IMR-90 (cell line): ENCODE results near the gene RUNDC1.

Source experiments
- BHLHE40 ChIP-seq: fragments of 150-350 bp; IDR thresholded peaks from 2 replicates; pipeline ENCODE4 v1.6.1; 2016; ENCODE audit warnings: mild to moderate bottlenecking, low read depth, low read length
- CEBPB ChIP-seq: IDR thresholded peaks from 2 replicates; pipeline ENCODE4 v1.6.1; 2012; ENCODE audit warnings: low read depth, low read length, improper control_type of control experiment
- CHD1 ChIP-seq: IDR thresholded peaks from 2 replicates; pipeline ENCODE4 v1.6.1; 2012; ENCODE audit warnings: low read depth, low read length, improper control_type of control experiment
- MAFK ChIP-seq: IDR thresholded peaks from 2 replicates; pipeline ENCODE4 v1.6.1; 2012; ENCODE audit warnings: low read depth, low read length, improper control_type of control experiment
- MAZ ChIP-seq: IDR thresholded peaks from 2 replicates; pipeline ENCODE4 v1.6.1; 2012; ENCODE audit warnings: low read depth, mild to moderate bottlenecking, low read length, improper control_type of control experiment, moderate library complexity, borderline replicate concordance
- MXI1 ChIP-seq: IDR thresholded peaks from 2 replicates; pipeline ENCODE4 v1.6.1; 2012; ENCODE audit warnings: low read depth, mild to moderate bottlenecking, low read length, moderate library complexity, borderline replicate concordance
- NFE2L2 ChIP-seq: fragments of 150-350 bp; IDR thresholded peaks from 2 replicates; pipeline ENCODE4 v1.6.1; 2016; ENCODE audit warnings: low read depth, mild to moderate bottlenecking, low read length
- POLR2A ChIP-seq: IDR thresholded peaks from 2 replicates; pipeline ENCODE4 v1.6.1; 2012; ENCODE audit warnings: mild to moderate bottlenecking, low read depth, low read length
- RAD21 ChIP-seq: IDR thresholded peaks from 2 replicates; pipeline ENCODE4 v1.6.1; 2012; ENCODE audit warnings: low read length, improper control_type of control experiment
- RCOR1 ChIP-seq: IDR thresholded peaks from 2 replicates; pipeline ENCODE4 v1.6.1; 2012; ENCODE audit warnings: mild to moderate bottlenecking, low read length, improper control_type of control experiment; ENCODE audit not compliant: insufficient replicate concordance
- RFX5 ChIP-seq: IDR thresholded peaks from 2 replicates; pipeline ENCODE4 v1.8.0; 2012; ENCODE audit warnings: low read depth, mild to moderate bottlenecking, low read length, moderate library complexity
- SMC3 ChIP-seq: fragments of 150-350 bp; IDR thresholded peaks from 2 replicates; pipeline ENCODE4 v1.6.1; 2016; ENCODE audit warnings: low read depth, mild to moderate bottlenecking, antibody characterized with exemption, low read length, moderate library complexity
- TF ChIP-seq, protein P1 (sequence below): conservative IDR thresholded peaks from 2 replicates; pipeline ENCODE4 v1.5.1; 2012; ENCODE audit warnings: mild to moderate bottlenecking, low read depth, low read length, improper control_type of control experiment
- TF ChIP-seq, protein P2 (sequence below): fragments of 150-350 bp; IDR thresholded peaks from 2 replicates; pipeline ENCODE4 v1.6.1; 2017; ENCODE audit warnings: mild to moderate bottlenecking, antibody characterized with exemption, low read length, low read depth

DNA sequence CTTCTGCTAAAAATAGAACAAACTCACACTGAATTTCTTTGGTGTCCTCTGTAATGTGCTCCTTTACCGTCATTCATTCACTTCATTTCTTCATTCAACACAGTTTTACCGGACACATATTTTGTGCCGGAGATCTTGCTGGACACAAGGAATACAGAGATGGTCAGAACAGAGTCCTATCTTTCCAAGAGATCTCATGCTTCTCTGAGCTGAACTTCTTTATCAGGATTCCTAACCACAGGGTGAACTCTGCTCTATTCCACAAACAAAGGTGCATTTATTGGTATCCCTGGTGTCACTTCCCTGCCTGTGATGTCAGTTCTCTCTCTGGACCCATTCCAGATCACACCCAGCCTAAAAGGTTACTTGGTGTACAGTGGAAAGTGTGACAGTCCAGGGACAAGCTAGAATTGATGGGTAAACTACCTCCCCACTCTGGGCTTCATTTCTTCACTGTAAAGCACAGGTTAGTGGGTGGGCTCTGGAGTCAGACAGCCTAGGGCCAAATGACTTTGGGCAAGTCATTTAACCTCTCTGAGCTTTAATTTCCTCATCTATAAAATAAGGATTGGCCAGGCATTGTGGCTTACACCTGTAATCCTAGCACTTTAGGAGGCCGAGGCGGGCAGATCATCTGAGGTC, 30.4 kb downstream of the RUNDC1 start:
- TF ChIP-seq, protein P1, sequence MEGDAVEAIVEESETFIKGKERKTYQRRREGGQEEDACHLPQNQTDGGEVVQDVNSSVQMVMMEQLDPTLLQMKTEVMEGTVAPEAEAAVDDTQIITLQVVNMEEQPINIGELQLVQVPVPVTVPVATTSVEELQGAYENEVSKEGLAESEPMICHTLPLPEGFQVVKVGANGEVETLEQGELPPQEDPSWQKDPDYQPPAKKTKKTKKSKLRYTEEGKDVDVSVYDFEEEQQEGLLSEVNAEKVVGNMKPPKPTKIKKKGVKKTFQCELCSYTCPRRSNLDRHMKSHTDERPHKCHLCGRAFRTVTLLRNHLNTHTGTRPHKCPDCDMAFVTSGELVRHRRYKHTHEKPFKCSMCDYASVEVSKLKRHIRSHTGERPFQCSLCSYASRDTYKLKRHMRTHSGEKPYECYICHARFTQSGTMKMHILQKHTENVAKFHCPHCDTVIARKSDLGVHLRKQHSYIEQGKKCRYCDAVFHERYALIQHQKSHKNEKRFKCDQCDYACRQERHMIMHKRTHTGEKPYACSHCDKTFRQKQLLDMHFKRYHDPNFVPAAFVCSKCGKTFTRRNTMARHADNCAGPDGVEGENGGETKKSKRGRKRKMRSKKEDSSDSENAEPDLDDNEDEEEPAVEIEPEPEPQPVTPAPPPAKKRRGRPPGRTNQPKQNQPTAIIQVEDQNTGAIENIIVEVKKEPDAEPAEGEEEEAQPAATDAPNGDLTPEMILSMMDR = no peak
- TF ChIP-seq MAFK (no peak), POLR2A (no peak), RAD21 (no peak), CEBPB (no peak), RCOR1 (no peak), MAZ (no peak), RFX5 (no peak), BHLHE40 (no peak), CHD1 (no peak), SMC3 (no peak), NFE2L2 (no peak), MXI1 (no peak)
- TF ChIP-seq, protein P2, sequence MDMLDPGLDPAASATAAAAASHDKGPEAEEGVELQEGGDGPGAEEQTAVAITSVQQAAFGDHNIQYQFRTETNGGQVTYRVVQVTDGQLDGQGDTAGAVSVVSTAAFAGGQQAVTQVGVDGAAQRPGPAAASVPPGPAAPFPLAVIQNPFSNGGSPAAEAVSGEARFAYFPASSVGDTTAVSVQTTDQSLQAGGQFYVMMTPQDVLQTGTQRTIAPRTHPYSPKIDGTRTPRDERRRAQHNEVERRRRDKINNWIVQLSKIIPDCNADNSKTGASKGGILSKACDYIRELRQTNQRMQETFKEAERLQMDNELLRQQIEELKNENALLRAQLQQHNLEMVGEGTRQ = no peak
